NCI-H345 (cell line): ENCODE measurements around the gene CYBB.
A peak's percentile ranks its signal among the peaks of the same experiment; 100 is the strongest.

Experiments used
- DNase-seq: peaks from one replicate; lab custom pipeline; 2025; lab: John Stamatoyannopoulos, UW

Gene CYBB

GRCh38 chrX:37844622-37845021 lies 64.8 kb downstream of the CYBB start:
- DNase-seq, result no peak

DNA sequence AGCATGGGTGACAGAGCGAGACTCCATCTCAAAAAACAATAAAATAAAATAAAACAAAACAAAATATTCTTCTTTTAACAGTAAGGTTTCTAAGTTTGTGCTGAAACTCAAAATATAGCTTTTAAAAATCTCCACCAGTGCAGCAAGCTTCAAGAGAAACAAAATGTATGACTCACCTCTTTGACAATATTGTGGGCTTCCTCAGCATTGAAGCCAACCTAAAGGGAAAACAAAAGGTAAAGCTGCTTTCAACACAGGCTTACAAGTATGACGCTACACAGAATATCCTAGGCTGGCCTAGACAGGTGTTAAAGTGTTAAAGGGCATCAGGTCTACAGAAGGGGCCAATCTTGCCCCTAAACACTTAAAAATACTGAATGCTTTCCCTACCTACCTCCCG lies 66.3 kb downstream of the CYBB start:
- peak; percentile 20 for DNase-seq

DNA sequence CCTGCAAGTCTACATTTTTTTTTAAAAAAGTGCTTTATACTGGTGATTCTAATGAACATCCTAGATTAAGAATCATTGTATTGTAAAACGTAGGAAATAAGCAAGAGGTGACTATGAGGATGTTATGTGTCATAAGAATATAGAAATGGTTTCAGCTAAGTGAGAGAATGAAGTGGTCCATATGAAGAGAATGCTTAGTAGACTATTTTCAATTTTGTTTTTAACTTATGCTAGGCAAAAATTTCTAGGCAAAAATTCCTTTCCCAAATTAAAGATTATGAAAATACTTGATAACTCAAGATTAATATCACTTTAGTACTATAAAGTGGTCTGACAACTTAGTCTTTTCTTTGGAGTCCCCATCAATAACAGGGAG lies 66.7 kb downstream of the CYBB start:
- DNase-seq, result no peak

- DNase-seq, result peak; percentile 94
Measured at GRCh38 chrX:37846934-37847732, 67.3 kb downstream of the CYBB start, which contains the start of gene DYNLT3. TSS of gene DYNLT3 (minus strand) at chrX:37847571. CDS start at chrX:37847510, 61 bp downstream.

GRCh38 chrX:37847733-37848197 lies 67.9 kb downstream of the CYBB start:
- no peak for DNase-seq

DNA sequence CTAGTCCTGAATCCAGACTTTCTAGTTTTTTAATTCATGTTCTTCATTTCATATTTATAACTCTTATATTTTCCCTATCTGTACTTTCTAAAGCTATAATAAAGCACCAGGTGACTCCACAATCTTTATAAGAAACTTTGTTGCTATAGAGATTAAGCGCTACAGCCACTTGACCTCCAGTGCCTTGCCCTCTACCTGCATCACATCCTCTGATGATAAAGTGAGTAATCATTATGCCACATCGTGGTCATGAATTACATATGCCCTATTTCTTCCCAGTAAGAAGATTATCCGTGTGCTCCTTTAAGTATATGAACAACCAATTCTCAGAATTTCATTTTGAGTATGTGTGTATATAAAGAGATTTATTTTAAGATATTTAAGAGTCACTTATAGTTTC lies 74.3 kb downstream of the CYBB start:
- no peak for DNase-seq

GRCh38 chrX:37854748-37855147 lies 74.9 kb downstream of the CYBB start:
- no peak for DNase-seq

DNA sequence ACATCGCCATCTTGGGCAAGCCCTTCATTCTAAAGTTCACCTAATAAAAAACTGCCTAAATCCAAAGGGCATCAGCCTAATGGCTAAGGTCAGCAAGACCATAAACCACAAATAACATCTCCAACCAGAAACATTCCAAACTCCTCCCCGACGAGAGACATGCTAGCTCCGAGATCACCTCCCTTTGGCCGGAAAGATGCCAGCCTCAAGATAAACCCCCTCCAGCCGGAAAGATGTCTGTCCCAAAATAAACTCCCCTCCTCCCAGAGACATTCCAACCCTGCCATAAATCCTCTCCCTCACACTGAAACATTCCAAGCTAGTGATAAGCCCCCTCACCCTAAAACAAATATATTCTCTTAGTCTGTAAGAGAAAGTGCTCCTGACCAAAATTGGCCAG lies 80.9 kb downstream of the CYBB start:
- DNase-seq, result no peak

- DNase-seq, result no peak
Measured at GRCh38 chrX:37862851-37863250, 83.0 kb downstream of the CYBB start.
